HEK293 (cell line): ENCODE results near the gene RALGAPA2.

ENCODE experiments used
- CTCF ChIA-PET: fragments of 350-600 bp; formaldehyde crosslinking; extraction: SDS; loops from one replicate; lab custom pipeline; 2021; ENCODE audit warnings: antibody characterized with exemption; lab: Yijun Ruan, JAX
- POLR2A ChIA-PET: fragments of 300-600 bp; formaldehyde crosslinking; extraction: SDS; loops from one replicate; lab custom pipeline; 2020; ENCODE audit warnings: antibody characterized with exemption, inconsistent platforms; lab: Yijun Ruan, JAX
- H3K27ac ChIP-seq: fragments of 200-500 bp; sonication (Bioruptor generic); 2 replicates; pipeline ENCODE4 v1.5.1; 2014; ENCODE audit warnings: low read depth, low read length, control low read depth, inconsistent platforms; ENCODE audit errors: extremely low read depth
- H3K36me3 ChIP-seq, 2 experiments: fragments of 200-500 bp in 1 of 2; sonication (Bioruptor generic) in 1 of 2; 1 replicate in 1 of 2; 2 replicates in 1 of 2; pipeline ENCODE4 v1.5.1; 2014 to 2017; ENCODE audit warnings: inconsistent platforms in 2 of 2, low read length in 2 of 2; ENCODE audit not compliant: control insufficient read depth in 2 of 2, insufficient read depth in 1 of 2
- H3K4me1 ChIP-seq: fragments of 200-500 bp; sonication (Bioruptor generic); 2 replicates; pipeline ENCODE4 v1.5.1; 2014; ENCODE audit warnings: mild to moderate bottlenecking, low read length, inconsistent platforms; ENCODE audit not compliant: control insufficient read depth, insufficient read depth
- H3K4me3 ChIP-seq: 2 replicates; pipeline ENCODE4 v1.5.1; 2011; ENCODE audit warnings: low read depth, mild to moderate bottlenecking, control low read depth, low read length, moderate library complexity
- H3K9me3 ChIP-seq: fragments of 200-500 bp; sonication (Bioruptor generic); 2 replicates; pipeline ENCODE4 v1.5.1; 2014; ENCODE audit warnings: low read depth, low read length, inconsistent platforms; ENCODE audit not compliant: control insufficient read depth, insufficient read depth
- HOXA7 ChIP-seq: sonication (generic); formaldehyde crosslinking; IDR thresholded peaks from 2 replicates; pipeline ENCODE4 v1.8.1; 2022; ENCODE audit warnings: missing genetic modification reagents, borderline replicate concordance
- HOXD13 ChIP-seq: sonication (generic); formaldehyde crosslinking; IDR thresholded peaks from 2 replicates; pipeline ENCODE4 v1.8.0; 2022; ENCODE audit warnings: missing genetic modification reagents, borderline replicate concordance
- KLF10 ChIP-seq: fragments of 450-650 bp; IDR thresholded peaks from 2 replicates; pipeline ENCODE4 v1.5.1; 2018; ENCODE audit warnings: missing biosample characterization, mild to moderate bottlenecking, missing genetic modification characterization
- KLF9 ChIP-seq: fragments of 450-650 bp; formaldehyde crosslinking; IDR thresholded peaks from 2 replicates; pipeline ENCODE4 v1.5.1; 2016; ENCODE audit warnings: missing biosample characterization, missing genetic modification characterization, low read depth
- RBAK ChIP-seq: fragments of 450-650 bp; formaldehyde crosslinking; IDR thresholded peaks from 2 replicates; pipeline ENCODE4 v1.5.1; 2016; ENCODE audit warnings: missing biosample characterization, missing genetic modification characterization
- SP7 ChIP-seq: fragments of 450-650 bp; formaldehyde crosslinking; IDR thresholded peaks from 2 replicates; pipeline ENCODE4 v1.5.1; 2016; ENCODE audit warnings: missing biosample characterization, missing genetic modification characterization
- ZNF132 ChIP-seq: fragments of 450-650 bp; formaldehyde crosslinking; IDR thresholded peaks from 2 replicates; pipeline ENCODE4 v1.5.1; 2017; ENCODE audit warnings: missing biosample characterization, missing genetic modification characterization, borderline replicate concordance
- ZNF140 ChIP-seq: fragments of 450-650 bp; formaldehyde crosslinking; IDR thresholded peaks from 2 replicates; pipeline ENCODE4 v1.5.1; 2016; ENCODE audit warnings: missing biosample characterization, missing genetic modification characterization
- ZNF169 ChIP-seq: fragments of 450-650 bp; formaldehyde crosslinking; IDR thresholded peaks from 2 replicates; pipeline ENCODE4 v1.5.1; 2016; ENCODE audit warnings: missing biosample characterization, missing genetic modification characterization
- ZNF19 ChIP-seq: fragments of 450-650 bp; formaldehyde crosslinking; IDR thresholded peaks from 2 replicates; pipeline ENCODE4; 2016; ENCODE audit warnings: missing biosample characterization, missing genetic modification characterization, low read depth
- ZNF341 ChIP-seq: fragments of 450-650 bp; formaldehyde crosslinking; IDR thresholded peaks from 2 replicates; pipeline ENCODE4; 2016; ENCODE audit warnings: low read depth, missing biosample characterization, missing genetic modification characterization
- ZNF391 ChIP-seq: fragments of 450-650 bp; formaldehyde crosslinking; IDR thresholded peaks from 2 replicates; pipeline ENCODE4 v1.5.1; 2016; ENCODE audit warnings: low read depth, missing biosample characterization, missing genetic modification characterization, borderline replicate concordance
- ZNF548 ChIP-seq: fragments of 450-650 bp; formaldehyde crosslinking; IDR thresholded peaks from 2 replicates; pipeline ENCODE4 v1.5.1; 2016; ENCODE audit warnings: missing biosample characterization, missing genetic modification characterization
- ZNF596 ChIP-seq: fragments of 450-650 bp; IDR thresholded peaks from 2 replicates; pipeline ENCODE4 v1.5.0; 2018; ENCODE audit warnings: missing biosample characterization, mild to moderate bottlenecking, missing genetic modification characterization, moderate library complexity
- ZNF621 ChIP-seq: fragments of 450-650 bp; formaldehyde crosslinking; IDR thresholded peaks from 2 replicates; pipeline ENCODE4 v1.5.1; 2017; ENCODE audit warnings: missing biosample characterization, missing genetic modification characterization
- ZNF707 ChIP-seq: fragments of 450-650 bp; formaldehyde crosslinking; IDR thresholded peaks from 2 replicates; pipeline ENCODE4 v1.5.1; 2016; ENCODE audit warnings: missing biosample characterization, missing genetic modification characterization
- TF ChIP-seq, protein P1 (sequence below): fragments of 450-650 bp; formaldehyde crosslinking; IDR thresholded peaks from 2 replicates; pipeline ENCODE4 v1.5.1; 2017; ENCODE audit warnings: missing biosample characterization, missing genetic modification characterization
- TF ChIP-seq, protein P2 (sequence below): fragments of 450-650 bp; formaldehyde crosslinking; IDR thresholded peaks from 2 replicates; pipeline ENCODE4 v1.5.1; 2016; ENCODE audit warnings: missing biosample characterization, missing genetic modification characterization, borderline replicate concordance
- TF ChIP-seq, protein P3 (sequence below): fragments of 450-650 bp; formaldehyde crosslinking; IDR thresholded peaks from 2 replicates; pipeline ENCODE4 v1.5.1; 2016; ENCODE audit warnings: missing biosample characterization, missing genetic modification characterization, low read depth
- TF ChIP-seq, protein P4 (sequence below): fragments of 450-650 bp; formaldehyde crosslinking; IDR thresholded peaks from 2 replicates; pipeline ENCODE4 v1.5.1; 2017; ENCODE audit warnings: missing biosample characterization, missing genetic modification characterization
- TF ChIP-seq, protein P5 (sequence below): fragments of 450-650 bp; formaldehyde crosslinking; IDR thresholded peaks from 2 replicates; pipeline ENCODE4 v1.5.1; 2016; ENCODE audit warnings: missing biosample characterization, missing genetic modification characterization, low read depth

RALGAPA2 gene

DNA sequence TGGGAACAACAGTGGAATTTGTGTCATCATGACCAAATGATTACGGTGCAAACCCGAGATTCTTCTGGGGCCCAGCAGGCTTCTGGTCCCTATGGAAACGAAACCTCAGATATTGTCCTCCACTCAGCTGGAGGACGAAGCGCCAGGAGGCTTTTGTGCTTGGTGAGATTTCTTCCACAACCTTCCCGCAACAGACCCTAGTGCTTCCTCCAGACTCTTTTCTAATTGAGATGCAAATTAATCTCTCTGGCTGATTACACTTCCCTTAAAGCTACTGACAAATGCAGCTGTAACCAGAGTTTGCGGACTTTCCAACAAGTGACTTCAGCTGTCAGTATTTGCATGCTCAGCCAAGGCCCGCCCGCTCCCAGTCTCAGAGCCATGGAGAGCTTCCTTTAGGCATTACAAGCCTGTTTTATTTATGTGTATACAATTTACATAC is 248.5 kb downstream of the RALGAPA2 start:
- no peak for TF ChIP-seq ZNF596 (tag by site-specific recombination)
- TF ChIP-seq, protein P1, sequence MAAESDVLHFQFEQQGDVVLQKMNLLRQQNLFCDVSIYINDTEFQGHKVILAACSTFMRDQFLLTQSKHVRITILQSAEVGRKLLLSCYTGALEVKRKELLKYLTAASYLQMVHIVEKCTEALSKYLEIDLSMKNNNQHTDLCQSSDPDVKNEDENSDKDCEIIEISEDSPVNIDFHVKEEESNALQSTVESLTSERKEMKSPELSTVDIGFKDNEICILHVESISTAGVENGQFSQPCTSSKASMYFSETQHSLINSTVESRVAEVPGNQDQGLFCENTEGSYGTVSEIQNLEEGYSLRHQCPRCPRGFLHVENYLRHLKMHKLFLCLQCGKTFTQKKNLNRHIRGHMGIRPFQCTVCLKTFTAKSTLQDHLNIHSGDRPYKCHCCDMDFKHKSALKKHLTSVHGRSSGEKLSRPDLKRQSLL (tag by site-specific recombination), result no peak
- CTCF ChIA-PET, result interaction anchor here (0.6 to 0.7 kb wide), 2 partner anchors 55 to 129 kb away, joined by 3 to 4 read pairs; no protein-coding TSS in a partner anchor

DNA sequence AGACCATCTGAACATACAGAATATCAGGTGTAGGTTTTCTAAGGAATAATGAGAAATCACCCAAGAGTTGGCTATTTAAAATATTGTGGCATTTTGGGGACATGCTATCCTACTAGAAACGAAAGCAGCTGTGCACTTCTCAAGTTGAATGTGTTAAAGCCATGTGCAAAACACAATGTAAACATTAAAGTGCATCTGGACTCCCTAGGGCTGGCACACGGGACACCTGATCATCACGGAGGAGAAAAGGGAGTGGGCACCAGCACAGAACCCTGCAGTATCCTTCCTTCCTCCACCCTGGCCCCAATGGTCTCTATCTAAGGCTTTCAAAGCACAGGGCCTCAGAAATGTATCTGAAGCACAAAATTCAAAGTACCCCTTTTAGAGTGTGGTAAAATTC is 250.3 kb downstream of the RALGAPA2 start:
- Histone ChIP-seq H3K4me3 (no peak overlapping the region), H3K4me1 (no peaks in the 10 kb centered on the region; the same call in 1 of the 2 replicates), H3K9me3 (no peaks in the 10 kb centered on the region), H3K27ac (no peak overlapping the region), H3K36me3 (peaks cover 0 to 3% of the 10 kb centered on the region in 2 experiments; a peak in 1 of 3 replicates)
- ChIA-PET POLR2A (no interaction called here), CTCF (no interaction called here)
- TF ChIP-seq RBAK, result no peak
- TF ChIP-seq, protein P2, sequence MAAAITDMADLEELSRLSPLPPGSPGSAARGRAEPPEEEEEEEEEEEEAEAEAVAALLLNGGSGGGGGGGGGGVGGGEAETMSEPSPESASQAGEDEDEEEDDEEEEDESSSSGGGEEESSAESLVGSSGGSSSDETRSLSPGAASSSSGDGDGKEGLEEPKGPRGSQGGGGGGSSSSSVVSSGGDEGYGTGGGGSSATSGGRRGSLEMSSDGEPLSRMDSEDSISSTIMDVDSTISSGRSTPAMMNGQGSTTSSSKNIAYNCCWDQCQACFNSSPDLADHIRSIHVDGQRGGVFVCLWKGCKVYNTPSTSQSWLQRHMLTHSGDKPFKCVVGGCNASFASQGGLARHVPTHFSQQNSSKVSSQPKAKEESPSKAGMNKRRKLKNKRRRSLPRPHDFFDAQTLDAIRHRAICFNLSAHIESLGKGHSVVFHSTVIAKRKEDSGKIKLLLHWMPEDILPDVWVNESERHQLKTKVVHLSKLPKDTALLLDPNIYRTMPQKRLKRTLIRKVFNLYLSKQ (tag by site-specific recombination), result no peak

More for the DNA sequence above, 248.5 kb downstream of the RALGAPA2 start:
- POLR2A ChIA-PET, result no interaction called here
- Histone ChIP-seq H3K4me1 (no peaks in the 10 kb centered on the region; the same call in 1 of the 2 replicates), H3K4me3 (no peak overlapping the region), H3K27ac (no peak overlapping the region), H3K9me3 (no peaks in the 10 kb centered on the region), H3K36me3 (no peaks in the 10 kb centered on the region)

DNA sequence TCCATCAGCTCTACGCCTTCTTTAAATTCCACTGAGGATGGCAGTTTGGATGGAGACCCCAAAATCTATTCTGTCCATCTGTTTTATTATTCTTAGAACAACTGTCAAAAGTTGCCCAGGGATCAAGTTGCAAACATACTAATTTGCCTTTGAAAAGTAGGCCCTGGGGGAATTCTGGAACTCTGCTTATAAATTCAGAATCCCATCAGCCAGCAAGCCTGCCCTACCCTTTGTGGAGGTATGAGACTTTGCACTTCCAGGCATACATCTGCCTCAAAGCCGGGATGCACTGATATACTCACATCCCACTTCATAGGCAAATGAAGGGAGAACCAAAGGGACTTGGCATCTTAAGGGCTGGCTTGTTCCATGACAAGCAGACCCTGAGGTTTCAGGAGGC is 250.9 kb downstream of the RALGAPA2 start:
- TF ChIP-seq, protein P3, sequence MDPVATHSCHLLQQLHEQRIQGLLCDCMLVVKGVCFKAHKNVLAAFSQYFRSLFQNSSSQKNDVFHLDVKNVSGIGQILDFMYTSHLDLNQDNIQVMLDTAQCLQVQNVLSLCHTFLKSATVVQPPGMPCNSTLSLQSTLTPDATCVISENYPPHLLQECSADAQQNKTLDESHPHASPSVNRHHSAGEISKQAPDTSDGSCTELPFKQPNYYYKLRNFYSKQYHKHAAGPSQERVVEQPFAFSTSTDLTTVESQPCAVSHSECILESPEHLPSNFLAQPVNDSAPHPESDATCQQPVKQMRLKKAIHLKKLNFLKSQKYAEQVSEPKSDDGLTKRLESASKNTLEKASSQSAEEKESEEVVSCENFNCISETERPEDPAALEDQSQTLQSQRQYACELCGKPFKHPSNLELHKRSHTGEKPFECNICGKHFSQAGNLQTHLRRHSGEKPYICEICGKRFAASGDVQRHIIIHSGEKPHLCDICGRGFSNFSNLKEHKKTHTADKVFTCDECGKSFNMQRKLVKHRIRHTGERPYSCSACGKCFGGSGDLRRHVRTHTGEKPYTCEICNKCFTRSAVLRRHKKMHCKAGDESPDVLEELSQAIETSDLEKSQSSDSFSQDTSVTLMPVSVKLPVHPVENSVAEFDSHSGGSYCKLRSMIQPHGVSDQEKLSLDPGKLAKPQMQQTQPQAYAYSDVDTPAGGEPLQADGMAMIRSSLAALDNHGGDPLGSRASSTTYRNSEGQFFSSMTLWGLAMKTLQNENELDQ (tag by site-specific recombination), result no peak
- TF ChIP-seq ZNF621 (no peak), ZNF19 (no peak), ZNF169 (tag by site-specific recombination) (no peak), ZNF341 (no peak)
- TF ChIP-seq, protein P4, sequence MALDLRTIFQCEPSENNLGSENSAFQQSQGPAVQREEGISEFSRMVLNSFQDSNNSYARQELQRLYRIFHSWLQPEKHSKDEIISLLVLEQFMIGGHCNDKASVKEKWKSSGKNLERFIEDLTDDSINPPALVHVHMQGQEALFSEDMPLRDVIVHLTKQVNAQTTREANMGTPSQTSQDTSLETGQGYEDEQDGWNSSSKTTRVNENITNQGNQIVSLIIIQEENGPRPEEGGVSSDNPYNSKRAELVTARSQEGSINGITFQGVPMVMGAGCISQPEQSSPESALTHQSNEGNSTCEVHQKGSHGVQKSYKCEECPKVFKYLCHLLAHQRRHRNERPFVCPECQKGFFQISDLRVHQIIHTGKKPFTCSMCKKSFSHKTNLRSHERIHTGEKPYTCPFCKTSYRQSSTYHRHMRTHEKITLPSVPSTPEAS (tag by site-specific recombination), result no peak
- ChIA-PET CTCF (no interaction called here), POLR2A (no interaction called here)
- no peaks in the 10 kb centered on the region for H3K9me3 ChIP-seq
- no peaks in the 10 kb centered on the region; the same call in 1 of the 2 replicates for H3K4me1 ChIP-seq
- H3K4me3 ChIP-seq, result no peak overlapping the region
- no peak overlapping the region for H3K27ac ChIP-seq
- peaks cover 0 to 3% of the 10 kb centered on the region in 2 experiments; a peak in 1 of 3 replicates for H3K36me3 ChIP-seq

DNA sequence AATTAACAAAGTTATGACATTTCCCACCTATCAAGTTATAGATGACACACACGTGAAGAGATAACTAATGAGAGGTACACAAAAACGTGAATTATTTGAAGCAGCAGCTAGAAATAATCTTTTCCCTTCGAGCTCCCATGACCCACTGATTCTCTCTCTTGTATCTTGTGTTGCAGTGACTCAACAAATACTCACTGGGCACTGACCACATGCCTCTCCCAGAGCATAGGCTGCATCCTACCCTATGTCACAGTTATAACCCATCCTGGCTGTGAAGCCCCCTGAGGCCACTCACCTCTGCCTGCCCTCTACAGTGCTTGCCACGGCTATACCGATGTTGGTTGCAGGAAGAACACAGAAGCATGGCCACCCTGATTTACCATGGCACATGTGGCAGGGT is 252.7 kb downstream of the RALGAPA2 start:
- Histone ChIP-seq H3K4me1 (no peaks in the 10 kb centered on the region; the same call in 1 of the 2 replicates), H3K9me3 (no peaks in the 10 kb centered on the region), H3K36me3 (peaks cover 0 to 3% of the 10 kb centered on the region in 2 experiments; a peak in 1 of 3 replicates), H3K4me3 (no peak overlapping the region), H3K27ac (no peak overlapping the region)
- CTCF ChIA-PET, result no interaction called here
- POLR2A ChIA-PET, result no interaction called here
- TF ChIP-seq HOXA7 (CRISPR knock-in tag), result no peak
- TF ChIP-seq ZNF548 (tag by site-specific recombination), result no peak
- no peak for TF ChIP-seq RBAK
- TF ChIP-seq SP7 (tag by site-specific recombination), result no peak
- no peak for TF ChIP-seq KLF10 (tag by site-specific recombination)
- TF ChIP-seq ZNF140 (tag by site-specific recombination), result no peak
- TF ChIP-seq ZNF596 (tag by site-specific recombination), result no peak
- no peak for TF ChIP-seq KLF9 (tag by site-specific recombination)
- TF ChIP-seq ZNF169 (tag by site-specific recombination), result no peak
- TF ChIP-seq, protein P5, sequence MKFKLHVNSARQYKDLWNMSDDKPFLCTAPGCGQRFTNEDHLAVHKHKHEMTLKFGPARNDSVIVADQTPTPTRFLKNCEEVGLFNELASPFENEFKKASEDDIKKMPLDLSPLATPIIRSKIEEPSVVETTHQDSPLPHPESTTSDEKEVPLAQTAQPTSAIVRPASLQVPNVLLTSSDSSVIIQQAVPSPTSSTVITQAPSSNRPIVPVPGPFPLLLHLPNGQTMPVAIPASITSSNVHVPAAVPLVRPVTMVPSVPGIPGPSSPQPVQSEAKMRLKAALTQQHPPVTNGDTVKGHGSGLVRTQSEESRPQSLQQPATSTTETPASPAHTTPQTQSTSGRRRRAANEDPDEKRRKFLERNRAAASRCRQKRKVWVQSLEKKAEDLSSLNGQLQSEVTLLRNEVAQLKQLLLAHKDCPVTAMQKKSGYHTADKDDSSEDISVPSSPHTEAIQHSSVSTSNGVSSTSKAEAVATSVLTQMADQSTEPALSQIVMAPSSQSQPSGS (tag by site-specific recombination), result no peak
- no peak for TF ChIP-seq ZNF391 (tag by site-specific recombination)
- no peak for TF ChIP-seq ZNF132 (tag by site-specific recombination)
- TF ChIP-seq HOXD13, result no peak
- no peak for TF ChIP-seq ZNF707 (tag by site-specific recombination)
